HG03439 (cell line): Measurements from ENCODE around the gene SPATA3.

Experiments
- ATAC-seq: cut with Tn5 transposase; IDR thresholded peaks from one replicate; pipeline ENCODE4 v1.9.1; 2021; ENCODE audit warnings: mild to moderate bottlenecking, moderate library complexity; ENCODE audit not compliant: unreplicated experiment

Gene SPATA3

DNA sequence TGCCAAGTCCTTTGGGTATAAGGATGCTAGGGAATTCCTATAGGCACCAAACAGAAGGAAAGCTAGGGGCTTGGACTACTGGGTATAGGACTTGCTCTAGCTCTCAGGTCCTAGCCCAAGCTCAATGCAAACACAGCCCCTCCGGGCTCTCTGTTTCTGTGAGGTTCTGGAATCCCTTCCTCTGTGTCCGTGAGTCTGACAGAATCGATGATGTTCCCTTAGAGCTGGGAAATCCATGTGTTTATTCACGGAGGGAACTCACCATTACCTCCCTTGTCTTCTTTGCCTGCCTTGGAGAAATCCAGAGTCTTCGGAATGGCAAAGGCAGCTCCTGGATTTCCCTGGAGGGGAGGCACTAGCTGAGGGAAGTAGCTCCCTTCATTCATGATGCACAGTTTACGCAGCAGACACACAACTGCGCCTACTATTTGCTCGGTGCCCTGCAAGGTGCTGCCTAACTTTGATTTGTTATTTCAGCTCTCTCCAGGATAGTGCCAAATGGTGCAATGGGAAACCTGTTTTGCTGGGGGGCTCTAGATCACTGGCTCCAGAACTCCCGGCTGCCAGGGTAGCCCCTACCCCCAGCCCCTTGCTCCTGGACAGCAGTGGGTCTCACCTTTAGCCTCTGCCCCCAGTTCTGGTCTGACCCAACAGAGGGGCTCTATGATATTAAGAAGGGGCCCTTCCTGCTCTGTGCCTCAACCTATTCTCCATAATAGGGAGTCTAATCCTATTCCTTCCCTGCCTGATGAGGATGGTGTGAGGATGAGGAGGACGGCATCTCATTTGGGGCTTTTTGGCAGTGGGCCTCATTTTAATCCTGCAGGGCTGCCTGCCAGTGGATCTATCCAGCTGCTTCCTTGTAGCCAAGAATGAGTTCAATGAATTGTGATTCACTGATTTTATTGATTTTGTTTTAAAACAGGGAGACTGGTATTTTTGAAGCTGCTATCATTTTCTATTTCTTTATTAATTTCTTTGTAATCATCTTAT, 52.3 kb downstream of the SPATA3 start:
- no peak for ATAC-seq

GRCh38 chr2:231049286-231050017, 53.5 kb downstream of the SPATA3 start:
- ATAC-seq = no peak

DNA sequence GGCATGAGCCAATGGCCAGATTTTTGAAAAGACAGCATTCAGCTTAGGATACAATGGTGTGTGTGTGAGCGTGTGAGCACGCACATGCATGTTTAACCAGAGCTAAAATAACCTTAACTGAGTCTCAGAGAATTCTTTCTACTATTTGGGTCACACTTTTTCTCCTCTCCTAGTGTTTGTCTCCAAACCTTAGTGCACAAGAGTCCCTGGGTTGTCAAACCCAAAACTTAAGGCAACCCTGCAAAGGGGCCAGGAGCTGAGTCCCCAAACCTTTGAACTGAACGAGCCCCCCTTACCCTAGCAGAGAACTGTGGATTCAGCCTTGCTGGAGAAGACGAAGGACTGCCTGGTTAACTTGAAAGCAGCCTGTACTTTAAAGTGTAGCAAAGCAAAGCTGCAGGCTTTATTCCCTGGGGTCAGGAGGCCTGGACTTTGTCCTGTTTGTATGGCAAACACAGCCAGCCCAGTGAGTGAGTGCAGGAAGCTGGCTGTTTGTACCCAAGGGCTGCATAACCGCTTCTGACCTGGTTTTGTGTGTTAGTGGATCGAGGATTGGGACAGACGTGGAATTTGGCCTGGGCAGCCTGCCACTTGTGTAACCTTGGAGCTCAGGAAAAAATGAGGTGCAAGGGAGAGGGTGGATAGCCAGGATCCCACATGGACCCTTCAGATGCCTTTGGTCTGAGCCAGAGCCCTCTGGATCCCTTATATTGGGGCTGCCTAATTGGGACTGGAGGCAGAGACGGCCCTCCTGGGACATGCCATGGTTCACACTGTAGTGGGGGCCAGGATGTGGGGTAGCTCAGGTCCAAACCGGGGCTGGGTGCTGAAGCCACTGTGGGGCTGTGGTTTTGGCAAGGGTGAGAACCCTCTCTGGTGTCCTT, 54.3 kb downstream of the SPATA3 start:
- no peak for ATAC-seq

DNA sequence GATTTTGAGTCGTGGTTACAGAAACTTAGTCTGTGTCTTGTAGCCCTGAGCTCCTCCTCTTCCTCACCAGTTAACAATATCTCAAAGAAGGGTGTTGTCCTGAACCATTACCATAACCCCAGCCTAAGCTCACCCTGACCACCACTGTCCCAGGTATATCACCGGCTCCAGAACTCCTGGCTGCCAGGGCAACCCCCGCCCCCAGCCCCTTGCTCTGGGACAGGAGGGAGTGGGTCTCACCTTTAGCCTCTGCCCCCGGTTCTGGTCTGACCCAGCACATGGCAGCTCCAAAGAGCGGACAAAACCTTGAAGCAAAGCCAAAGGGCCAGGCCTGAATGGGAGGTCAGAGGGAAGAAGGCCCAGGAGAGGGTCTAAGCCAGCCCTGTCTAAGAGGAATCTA, 55.2 kb downstream of the SPATA3 start:
- ATAC-seq = no peak

DNA sequence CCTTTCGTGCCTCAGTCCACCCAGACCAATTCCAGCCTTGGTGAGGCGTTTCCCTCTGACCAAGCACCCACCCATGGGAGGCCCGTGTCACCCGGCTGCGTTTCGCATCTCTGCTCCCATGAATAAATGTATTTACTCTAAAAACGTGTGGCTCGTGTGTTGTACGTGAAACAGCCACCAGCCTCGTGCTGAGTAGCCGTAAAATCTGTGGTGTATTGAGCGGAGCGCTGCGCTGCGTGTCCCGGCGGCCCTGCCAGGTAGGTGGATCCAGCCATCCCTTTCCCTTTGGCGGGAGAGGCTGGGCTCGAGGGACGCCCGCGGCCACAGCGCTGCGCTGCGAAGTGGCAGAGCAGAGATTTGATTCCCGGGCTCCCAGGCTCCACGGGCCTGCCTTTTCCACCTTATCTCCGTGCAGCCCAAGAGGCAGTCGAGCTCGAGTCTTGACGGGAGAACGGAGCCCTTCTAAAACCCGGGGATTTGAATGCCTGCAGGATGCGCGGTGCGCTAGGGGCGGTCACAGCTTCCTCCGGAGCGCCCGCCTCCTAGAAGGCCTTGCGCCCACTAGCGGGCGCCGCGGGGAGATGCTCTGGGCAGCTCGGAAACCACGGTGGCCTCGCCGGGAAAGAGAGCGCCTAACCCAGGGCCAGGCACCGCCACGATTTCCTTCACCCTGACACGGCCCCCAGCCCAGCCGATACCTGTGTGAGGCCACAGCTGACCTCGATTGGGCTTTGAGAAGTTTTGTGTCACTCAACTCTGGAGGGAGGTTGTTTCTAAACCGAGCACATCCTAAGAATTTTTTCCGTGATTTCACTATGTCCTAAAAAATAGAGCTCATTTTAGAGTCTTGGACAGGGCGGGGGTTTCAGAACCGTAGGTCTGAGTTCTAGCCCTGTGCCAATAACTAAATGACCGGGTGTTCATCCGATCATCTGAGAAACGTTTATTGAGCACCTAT, 56.9 kb downstream of the SPATA3 start:
- ATAC-seq = peak; percentile 55

DNA sequence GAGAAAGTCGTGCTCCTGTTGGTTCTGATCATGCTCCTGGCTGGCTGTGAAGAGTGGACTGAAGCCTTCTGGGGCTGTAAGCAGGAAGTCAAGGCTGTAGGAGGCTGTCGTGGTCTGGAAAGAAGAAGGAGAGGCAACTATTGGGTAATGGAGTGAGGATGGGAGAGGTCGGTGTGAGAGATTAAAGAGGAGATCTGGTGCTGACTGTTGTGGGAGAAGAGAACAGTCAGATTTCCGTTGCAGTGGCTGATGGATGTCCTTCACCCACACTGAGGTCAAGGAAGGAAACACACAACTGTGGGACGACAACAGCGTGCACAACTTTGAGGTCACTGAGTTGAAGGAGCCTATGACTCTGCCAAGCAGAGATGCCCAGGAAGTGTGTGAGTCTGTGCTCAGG, 57.9 kb downstream of the SPATA3 start:
- no peak for ATAC-seq

DNA sequence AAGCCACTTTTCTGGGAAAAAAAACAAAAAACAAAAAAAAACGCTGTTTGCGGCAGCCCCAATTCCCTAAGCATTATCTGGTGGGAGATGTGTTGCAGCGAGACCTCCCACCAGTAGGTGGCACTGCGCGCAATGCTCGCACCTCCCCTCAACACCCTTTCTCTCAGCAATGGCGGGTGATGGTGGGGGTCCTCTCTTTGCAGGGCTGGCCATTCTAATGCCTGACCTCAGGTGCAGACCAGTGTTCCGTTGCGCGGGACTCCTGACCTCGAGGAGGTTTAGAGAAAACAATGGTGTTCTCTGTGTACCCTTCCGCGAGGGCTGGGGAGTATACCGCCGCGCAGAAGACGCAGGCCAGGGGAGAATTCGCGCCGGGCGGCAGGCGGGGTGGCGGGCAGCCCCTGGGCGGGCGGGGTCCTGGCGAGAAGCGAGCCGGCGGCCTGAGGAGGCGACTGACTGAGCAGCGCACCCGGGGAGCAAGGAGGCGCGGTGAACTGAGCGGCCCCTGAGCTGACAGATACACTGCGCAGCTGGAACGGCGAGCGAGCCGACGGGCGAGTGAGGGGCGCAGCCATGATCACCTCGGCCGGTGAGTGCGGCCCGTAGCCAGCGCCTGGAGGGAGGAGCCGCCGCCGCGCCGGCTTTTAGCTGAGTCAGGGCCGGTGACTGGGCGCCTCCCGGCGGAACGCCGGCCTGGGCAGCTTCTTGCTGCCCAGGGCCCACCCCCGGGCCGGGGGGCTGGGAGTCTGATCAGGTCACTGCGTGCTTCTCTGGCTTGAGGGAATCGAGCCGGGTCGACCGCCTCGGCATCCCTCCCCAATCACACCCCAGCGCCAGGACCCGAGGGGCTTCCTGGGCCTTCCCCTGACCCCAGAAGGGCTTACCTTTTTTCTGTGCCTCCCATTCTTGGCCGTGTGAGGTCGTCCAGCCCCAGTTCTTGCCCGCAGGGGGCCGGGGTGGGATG, 60.8 kb downstream of the SPATA3 start, which contains the start of gene PSMD1:
Gene PSMD1, plus strand, starts transcription at position 415 of the 964 bp plus-strand sequence. Its CDS starts 159 bp downstream, at position 574.
- ATAC-seq = peak; percentile 75

DNA sequence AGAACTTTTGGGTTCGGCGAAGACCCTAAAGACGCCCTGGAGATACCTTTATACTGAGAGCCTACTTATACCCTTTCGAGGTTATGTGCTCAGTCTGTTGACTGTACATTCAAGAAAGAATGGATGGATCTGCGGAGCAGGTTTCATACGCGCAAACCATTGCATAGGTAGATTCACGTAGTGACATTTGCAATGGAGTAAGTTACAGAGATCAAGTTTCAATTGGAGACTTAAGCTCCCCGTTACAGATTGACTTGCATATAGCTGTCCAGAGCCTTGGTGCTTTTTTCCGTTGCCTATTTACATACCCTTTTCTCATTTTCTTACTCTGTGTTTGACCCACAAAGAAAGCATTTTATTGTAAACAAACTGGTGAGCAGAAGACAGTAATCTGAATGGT, 61.7 kb downstream of the SPATA3 start:
- ATAC-seq = no peak
